PC-3 (cell line): ENCODE results near the gene AMPD2.

Experiments
- EZH2phosphoT487 ChIP-seq: fragments of 300-600 bp; sonication (generic); IDR thresholded peaks from 2 replicates; pipeline ENCODE4 v1.6.1; 2018; ENCODE audit warnings: mild to moderate bottlenecking, antibody characterized with exemption, low read length, borderline replicate concordance
- TF ChIP-seq, protein P1 (sequence below): fragments of 300-600 bp; sonication (generic); conservative IDR thresholded peaks from 2 replicates; pipeline ENCODE4 v1.5.1; 2017; ENCODE audit warnings: antibody characterized with exemption, low read depth, mild to moderate bottlenecking, low read length

DNA sequence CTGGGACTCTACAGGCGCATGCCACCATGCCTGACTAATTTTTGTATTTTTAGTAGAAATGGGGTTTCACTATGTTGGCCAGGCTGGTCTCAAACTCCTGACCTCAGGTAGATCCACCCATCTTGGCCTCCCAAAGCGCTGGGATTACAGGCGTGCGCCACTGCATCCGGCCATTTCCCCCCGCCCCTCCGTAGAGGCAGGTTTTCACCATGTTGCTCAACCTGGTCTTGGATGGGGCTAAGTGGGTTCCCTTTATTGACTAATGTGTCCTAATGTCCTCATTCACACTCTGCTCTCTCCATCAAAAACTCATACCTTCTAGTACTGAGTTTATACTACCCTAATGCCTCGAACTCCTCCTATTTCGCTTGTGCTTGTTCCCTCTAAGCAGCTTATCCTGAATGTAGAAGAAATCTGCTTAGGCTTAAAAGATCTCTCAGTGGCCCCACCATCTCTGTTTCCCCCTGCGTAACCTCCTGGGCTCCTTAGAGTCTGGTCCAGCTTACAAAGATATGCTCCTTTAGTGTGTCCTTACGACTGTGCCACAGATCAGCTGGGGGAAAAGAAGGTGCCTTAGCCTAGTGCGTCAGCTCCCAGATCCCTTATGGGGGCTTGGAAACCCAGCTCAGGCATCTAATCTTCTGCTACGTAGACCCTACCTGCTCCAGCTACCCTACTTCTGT is 8.2 kb upstream of the AMPD2 start:
- TF ChIP-seq, protein P1, sequence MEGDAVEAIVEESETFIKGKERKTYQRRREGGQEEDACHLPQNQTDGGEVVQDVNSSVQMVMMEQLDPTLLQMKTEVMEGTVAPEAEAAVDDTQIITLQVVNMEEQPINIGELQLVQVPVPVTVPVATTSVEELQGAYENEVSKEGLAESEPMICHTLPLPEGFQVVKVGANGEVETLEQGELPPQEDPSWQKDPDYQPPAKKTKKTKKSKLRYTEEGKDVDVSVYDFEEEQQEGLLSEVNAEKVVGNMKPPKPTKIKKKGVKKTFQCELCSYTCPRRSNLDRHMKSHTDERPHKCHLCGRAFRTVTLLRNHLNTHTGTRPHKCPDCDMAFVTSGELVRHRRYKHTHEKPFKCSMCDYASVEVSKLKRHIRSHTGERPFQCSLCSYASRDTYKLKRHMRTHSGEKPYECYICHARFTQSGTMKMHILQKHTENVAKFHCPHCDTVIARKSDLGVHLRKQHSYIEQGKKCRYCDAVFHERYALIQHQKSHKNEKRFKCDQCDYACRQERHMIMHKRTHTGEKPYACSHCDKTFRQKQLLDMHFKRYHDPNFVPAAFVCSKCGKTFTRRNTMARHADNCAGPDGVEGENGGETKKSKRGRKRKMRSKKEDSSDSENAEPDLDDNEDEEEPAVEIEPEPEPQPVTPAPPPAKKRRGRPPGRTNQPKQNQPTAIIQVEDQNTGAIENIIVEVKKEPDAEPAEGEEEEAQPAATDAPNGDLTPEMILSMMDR, result no peak
- TF ChIP-seq EZH2phosphoT487, result no peak
